GM23338 (cell line): ENCODE data around the gene CCT5. TPM values are rescaled to one million over a fixed set of nuclear protein-coding genes. Genes with fewer than 3 reads are reported as not detected.

ENCODE experiments used
- CREB1 ChIP-seq: fragments of 250-450 bp; sonication (Bioruptor Pico); IDR thresholded peaks from 2 replicates; pipeline ENCODE4 v1.5.0; 2020; ENCODE audit warnings: low read depth, mild to moderate bottlenecking, moderate library complexity
- EZH2 ChIP-seq: fragments of 200-600 bp; sonication (generic); IDR thresholded peaks from one replicate; pipeline ENCODE4 v1.8.0; 2017; ENCODE audit warnings: antibody characterized with exemption, mild to moderate bottlenecking, low read depth; ENCODE audit not compliant: unreplicated experiment
- EZH2phosphoT487 ChIP-seq: fragments of 200-600 bp; sonication (generic); IDR thresholded peaks from one replicate; pipeline ENCODE4 v1.8.1; 2018; ENCODE audit warnings: antibody characterized with exemption; ENCODE audit not compliant: unreplicated experiment
- POLR2AphosphoS5 ChIP-seq: IDR thresholded peaks from 2 replicates; pipeline ENCODE4 v1.6.1; 2016; ENCODE audit warnings: antibody characterized with exemption, low read depth
- STAT1 ChIP-seq: IDR thresholded peaks from one replicate; pipeline ENCODE4 v1.6.1; 2016; ENCODE audit warnings: antibody characterized with exemption; ENCODE audit not compliant: unreplicated experiment
- ZNF114 ChIP-seq: fragments of 250-450 bp; sonication (Bioruptor Pico); IDR thresholded peaks from 2 replicates; pipeline ENCODE4 v1.5.0; 2020; ENCODE audit warnings: mild to moderate bottlenecking, moderate library complexity
- ZNF462 ChIP-seq: fragments of 250-450 bp; sonication (Bioruptor Pico); IDR thresholded peaks from 2 replicates; pipeline ENCODE4 v1.5.0; 2020; ENCODE audit warnings: mild to moderate bottlenecking, moderate library complexity
- polyA plus RNA-seq: library from polyadenylated mRNA; unstranded; fragments of >200 nt; fragmentation: Nextera tagmentation; extraction: Ambion mirVana; gene quantifications from 2 replicates; pipeline ENCODE4 v1.2.1, GENCODE V29; 2016
- total RNA-seq: library from RNA; depleted of rRNA; stranded (reverse); fragments of >200 nt; shearing (Covaris generic); gene quantifications from 2 replicates; pipeline ENCODE4 v1.2.3, GENCODE V29; 2014
- TF ChIP-seq, protein P1 (sequence below): IDR thresholded peaks from one replicate; pipeline ENCODE4 v1.6.1; 2018; ENCODE audit warnings: antibody characterized with exemption; ENCODE audit not compliant: unreplicated experiment

CCT5 gene
- total and polyA plus RNA-seq, 2 experiments from 2014 or later, result 576 to 661 TPM

GRCh38 chr5:10253390-10253789 lies 3.3 kb downstream of the CCT5 start (continued):
- TF ChIP-seq ZNF462 (CRISPR knock-in tag) (no peak), ZNF114 (CRISPR knock-in tag) (no peak), EZH2phosphoT487 (no peak), EZH2 (no peak), STAT1 (no peak), POLR2AphosphoS5 (no peak), CREB1 (CRISPR knock-in tag) (no peak)
- TF ChIP-seq, protein P1, sequence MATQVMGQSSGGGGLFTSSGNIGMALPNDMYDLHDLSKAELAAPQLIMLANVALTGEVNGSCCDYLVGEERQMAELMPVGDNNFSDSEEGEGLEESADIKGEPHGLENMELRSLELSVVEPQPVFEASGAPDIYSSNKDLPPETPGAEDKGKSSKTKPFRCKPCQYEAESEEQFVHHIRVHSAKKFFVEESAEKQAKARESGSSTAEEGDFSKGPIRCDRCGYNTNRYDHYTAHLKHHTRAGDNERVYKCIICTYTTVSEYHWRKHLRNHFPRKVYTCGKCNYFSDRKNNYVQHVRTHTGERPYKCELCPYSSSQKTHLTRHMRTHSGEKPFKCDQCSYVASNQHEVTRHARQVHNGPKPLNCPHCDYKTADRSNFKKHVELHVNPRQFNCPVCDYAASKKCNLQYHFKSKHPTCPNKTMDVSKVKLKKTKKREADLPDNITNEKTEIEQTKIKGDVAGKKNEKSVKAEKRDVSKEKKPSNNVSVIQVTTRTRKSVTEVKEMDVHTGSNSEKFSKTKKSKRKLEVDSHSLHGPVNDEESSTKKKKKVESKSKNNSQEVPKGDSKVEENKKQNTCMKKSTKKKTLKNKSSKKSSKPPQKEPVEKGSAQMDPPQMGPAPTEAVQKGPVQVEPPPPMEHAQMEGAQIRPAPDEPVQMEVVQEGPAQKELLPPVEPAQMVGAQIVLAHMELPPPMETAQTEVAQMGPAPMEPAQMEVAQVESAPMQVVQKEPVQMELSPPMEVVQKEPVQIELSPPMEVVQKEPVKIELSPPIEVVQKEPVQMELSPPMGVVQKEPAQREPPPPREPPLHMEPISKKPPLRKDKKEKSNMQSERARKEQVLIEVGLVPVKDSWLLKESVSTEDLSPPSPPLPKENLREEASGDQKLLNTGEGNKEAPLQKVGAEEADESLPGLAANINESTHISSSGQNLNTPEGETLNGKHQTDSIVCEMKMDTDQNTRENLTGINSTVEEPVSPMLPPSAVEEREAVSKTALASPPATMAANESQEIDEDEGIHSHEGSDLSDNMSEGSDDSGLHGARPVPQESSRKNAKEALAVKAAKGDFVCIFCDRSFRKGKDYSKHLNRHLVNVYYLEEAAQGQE, result no peak
